GM18505 (cell line): ENCODE data around the gene CCSER1.
A peak's percentile ranks its signal among the peaks of the same experiment; 100 is the strongest.
"Not testable (repeated sequence)": the region's sequence is repeated elsewhere in the genome, so short reads cannot be mapped to it uniquely, and the experiment has no call there.

Source experiments
- ATAC-seq: cut with Tn5 transposase; IDR thresholded peaks from one replicate; pipeline ENCODE4 v1.9.1; 2021; ENCODE audit not compliant: unreplicated experiment
- POLR2A ChIP-seq: IDR thresholded peaks from 4 replicates; pipeline ENCODE4 v1.6.1; 2011; ENCODE audit warnings: borderline replicate concordance; ENCODE audit not compliant: insufficient read depth, insufficient read length; ENCODE audit errors: extremely low read depth

Gene CCSER1

GRCh38 chr4:90824266-90825150, 697.3 kb downstream of the CCSER1 start:
- no peak for TF ChIP-seq POLR2A
- no peak for ATAC-seq

GRCh38 chr4:90825849-90826248, 698.7 kb downstream of the CCSER1 start:
- no peak for TF ChIP-seq POLR2A
- ATAC-seq: no peak

GRCh38 chr4:90833706-90834105, 706.5 kb downstream of the CCSER1 start:
- ATAC-seq: no peak
- TF ChIP-seq POLR2A: no peak

GRCh38 chr4:90837241-90837640, 710.0 kb downstream of the CCSER1 start:
- no peak for TF ChIP-seq POLR2A
- ATAC-seq: no peak

GRCh38 chr4:90838859-90839258, 711.7 kb downstream of the CCSER1 start:
- not testable (repeated sequence) for ATAC-seq

GRCh38 chr4:90840291-90840690, 713.1 kb downstream of the CCSER1 start:
- no peak for TF ChIP-seq POLR2A
- ATAC-seq: no peak

GRCh38 chr4:90840828-90841227, 713.6 kb downstream of the CCSER1 start:
- TF ChIP-seq POLR2A: no peak
- ATAC-seq: no peak

GRCh38 chr4:90841676-90842075, 714.5 kb downstream of the CCSER1 start:
- ATAC-seq: no peak
- TF ChIP-seq POLR2A: no peak

- peak; percentile 95 for ATAC-seq
- no peak for TF ChIP-seq POLR2A
Measured at GRCh38 chr4:90842960-90843359, 715.8 kb downstream of the CCSER1 start.

GRCh38 chr4:90844241-90844640, 717.0 kb downstream of the CCSER1 start:
- ATAC-seq: no peak
- TF ChIP-seq POLR2A: no peak

GRCh38 chr4:90845777-90846176, 718.6 kb downstream of the CCSER1 start:
- no peak for TF ChIP-seq POLR2A
- ATAC-seq: no peak

- no peak for ATAC-seq
- no peak for TF ChIP-seq POLR2A
Measured at GRCh38 chr4:90852237-90852636, 725.0 kb downstream of the CCSER1 start.

GRCh38 chr4:90855111-90855510, 727.9 kb downstream of the CCSER1 start:
- no peak for TF ChIP-seq POLR2A
- no peak for ATAC-seq

GRCh38 chr4:90857081-90857820, 730.1 kb downstream of the CCSER1 start:
- TF ChIP-seq POLR2A: no peak
- no peak for ATAC-seq
